Activated CD4-positive, CD25-positive, alpha-beta regulatory T cell treated with anti-CD3 and anti-CD28 coated beads, Interleukin-2, amount 50 U/mL, for 72 hours (primary cell): ENCODE results near the gene CLCN6.
A peak's percentile ranks its signal among the peaks of the same experiment; 100 is the strongest.

ENCODE experiments used
- DNase-seq: peaks from one replicate; pipeline ENCODE4 v3.0.0; 2021

The CLCN6 gene

GRCh38 chr1:11856698-11857097 is 50.7 kb downstream of the CLCN6 start:
- no peak for DNase-seq

GRCh38 chr1:11857164-11857851 is 51.3 kb downstream of the CLCN6 start:
- DNase-seq: no peak

- no peak for DNase-seq
Observed at GRCh38 chr1:11858158-11858557, 52.2 kb downstream of the CLCN6 start.

- DNase-seq: no peak
Observed at GRCh38 chr1:11858613-11858967, 52.6 kb downstream of the CLCN6 start, which contains the start of gene NPPB. Gene NPPB, minus strand, starts transcription at chr1:11858945. Its CDS starts 112 bp downstream, at chr1:11858833.

GRCh38 chr1:11858968-11859871 is 53.2 kb downstream of the CLCN6 start:
- peak; percentile 58 for DNase-seq

GRCh38 chr1:11860083-11860482 is 54.1 kb downstream of the CLCN6 start:
- DNase-seq: no peak

- no peak for DNase-seq
Observed at GRCh38 chr1:11860587-11860986, 54.6 kb downstream of the CLCN6 start.

GRCh38 chr1:11862890-11863289 is 56.9 kb downstream of the CLCN6 start:
- DNase-seq: no peak

GRCh38 chr1:11868331-11868980 is 62.5 kb downstream of the CLCN6 start:
- DNase-seq: no peak

GRCh38 chr1:11869104-11869503 is 63.1 kb downstream of the CLCN6 start:
- no peak for DNase-seq

- no peak for DNase-seq
Observed at GRCh38 chr1:11869650-11870207, 63.7 kb downstream of the CLCN6 start.

GRCh38 chr1:11872545-11872944 is 66.6 kb downstream of the CLCN6 start:
- DNase-seq: no peak

GRCh38 chr1:11873395-11874257 is 67.6 kb downstream of the CLCN6 start:
- DNase-seq: no peak

- DNase-seq: no peak
Observed at GRCh38 chr1:11874258-11874562, 68.2 kb downstream of the CLCN6 start.

GRCh38 chr1:11874624-11875023 is 68.6 kb downstream of the CLCN6 start:
- no peak for DNase-seq

GRCh38 chr1:11875094-11875493 is 69.1 kb downstream of the CLCN6 start:
- no peak for DNase-seq

- no peak for DNase-seq
Observed at GRCh38 chr1:11877074-11877473, 71.1 kb downstream of the CLCN6 start.

GRCh38 chr1:11878081-11878890 is 72.3 kb downstream of the CLCN6 start:
- DNase-seq: no peak

GRCh38 chr1:11878891-11879190 is 72.8 kb downstream of the CLCN6 start:
- no peak for DNase-seq

- no peak for DNase-seq
Observed at GRCh38 chr1:11879311-11880180, 73.6 kb downstream of the CLCN6 start.

- no peak for DNase-seq
Observed at GRCh38 chr1:11880181-11880575, 74.2 kb downstream of the CLCN6 start.
